ENCODE measurements around the gene TTC28. TPM values are rescaled to one million over a fixed set of nuclear protein-coding genes. Genes with fewer than 3 reads are reported as not detected.

The TTC28 gene
- total RNA-seq, 1 donor from 2014 or later, result 23.2 TPM

GRCh38 chr22:27962268-27963044, 717.2 kb downstream of the TTC28 start:
- no peak overlapping the region for H3K9ac ChIP-seq (ENCODE audit: low read length)
- DNase-seq (ENCODE audit: low read depth) (no peak), FAIRE-seq (no peak)
- no peaks in the 10 kb centered on the region for H3K36me3 Mint-ChIP-seq (ENCODE audit: low read depth, unreplicated experiment)
- no peaks in the 10 kb centered on the region for H4K20me1 ChIP-seq (ENCODE audit: insufficient read depth, low read length)
- no peaks in the 10 kb centered on the region for H3K79me2 ChIP-seq (ENCODE audit: insufficient read depth, low read length)
- H3K27ac Mint-ChIP-seq (ENCODE audit: unreplicated experiment), result no peak overlapping the region
- H3K9me3 ChIP-seq (ENCODE audit: insufficient read depth, low read depth, low read length), result no peaks in the 10 kb centered on the region
- H3K27me3 ChIP-seq (ENCODE audit: insufficient read depth, low read length), result no peaks in the 10 kb centered on the region
- no peaks in the 10 kb centered on the region for H3K27me3 Mint-ChIP-seq (ENCODE audit: low read depth, unreplicated experiment)
- no peak overlapping the region for H2AFZ ChIP-seq (ENCODE audit: low read depth, low read length)
- H3K9me3 Mint-ChIP-seq (ENCODE audit: unreplicated experiment), result no peaks in the 10 kb centered on the region
- H3K27ac ChIP-seq (ENCODE audit: low read depth, low read length), result no peak overlapping the region
- H3K4me3 Mint-ChIP-seq (ENCODE audit: unreplicated experiment), result no peak overlapping the region
- no peaks in the 10 kb centered on the region for H3K4me1 ChIP-seq (ENCODE audit: insufficient read depth, low read length)
- H3K4me3 ChIP-seq (ENCODE audit: insufficient read depth, low read depth, low read length), result no peak overlapping the region
- TF ChIP-seq EZH2 (IDR thresholded peaks at IDR 0.05; ENCODE audit: insufficient read depth, low read length) (no peak), CTCF (IDR thresholded peaks at IDR 0.05; ENCODE audit: insufficient read depth, low read depth, low read length) (no peak)
- H3K36me3 ChIP-seq (ENCODE audit: insufficient read depth, low read length), result no peaks in the 10 kb centered on the region
- no peak overlapping the region for H3K4me2 ChIP-seq (ENCODE audit: low read length)
- peaks cover 10% of the 10 kb centered on the region for H3K4me1 Mint-ChIP-seq (ENCODE audit: low read depth, unreplicated experiment)

GRCh38 chr22:27961680-27962079, 718.0 kb downstream of the TTC28 start:
- no peaks in the 10 kb centered on the region for H3K79me2 ChIP-seq (ENCODE audit: insufficient read depth, low read length)
- TF ChIP-seq CTCF (IDR thresholded peaks at IDR 0.05; ENCODE audit: insufficient read depth, low read depth, low read length) (no peak), EZH2 (IDR thresholded peaks at IDR 0.05; ENCODE audit: insufficient read depth, low read length) (no peak)
- FAIRE-seq, result no peak
- H3K27ac ChIP-seq (ENCODE audit: low read depth, low read length), result no peak overlapping the region
- H3K9ac ChIP-seq (ENCODE audit: low read length), result no peak overlapping the region
- no peaks in the 10 kb centered on the region for H3K4me1 ChIP-seq (ENCODE audit: insufficient read depth, low read length)
- Mint-ChIP-seq H3K27me3 (ENCODE audit: low read depth, unreplicated experiment) (no peaks in the 10 kb centered on the region), H3K27ac (ENCODE audit: unreplicated experiment) (no peak overlapping the region), H3K9me3 (ENCODE audit: unreplicated experiment) (no peaks in the 10 kb centered on the region), H3K4me1 (ENCODE audit: low read depth, unreplicated experiment) (peaks cover 10% of the 10 kb centered on the region), H3K36me3 (ENCODE audit: low read depth, unreplicated experiment) (no peaks in the 10 kb centered on the region), H3K4me3 (ENCODE audit: unreplicated experiment) (no peak overlapping the region)
- no peaks in the 10 kb centered on the region for H4K20me1 ChIP-seq (ENCODE audit: insufficient read depth, low read length)
- H3K36me3 ChIP-seq (ENCODE audit: insufficient read depth, low read length), result no peaks in the 10 kb centered on the region
- DNase-seq (ENCODE audit: low read depth), result no peak
- no peaks in the 10 kb centered on the region for H3K9me3 ChIP-seq (ENCODE audit: insufficient read depth, low read depth, low read length)
- no peak overlapping the region for H3K4me3 ChIP-seq (ENCODE audit: insufficient read depth, low read depth, low read length)
- H3K4me2 ChIP-seq (ENCODE audit: low read length), result no peak overlapping the region
- H2AFZ ChIP-seq (ENCODE audit: low read depth, low read length), result no peak overlapping the region
- no peaks in the 10 kb centered on the region for H3K27me3 ChIP-seq (ENCODE audit: insufficient read depth, low read length)

GRCh38 chr22:27961182-27961581, 718.5 kb downstream of the TTC28 start:
- H3K4me3 Mint-ChIP-seq (ENCODE audit: unreplicated experiment), result no peak overlapping the region
- no peak overlapping the region for H3K27ac Mint-ChIP-seq (ENCODE audit: unreplicated experiment)
- Histone ChIP-seq H3K9ac (ENCODE audit: low read length) (no peak overlapping the region), H3K4me1 (ENCODE audit: insufficient read depth, low read length) (no peaks in the 10 kb centered on the region), H3K27ac (ENCODE audit: low read depth, low read length) (no peak overlapping the region), H2AFZ (ENCODE audit: low read depth, low read length) (no peak overlapping the region), H3K79me2 (ENCODE audit: insufficient read depth, low read length) (no peaks in the 10 kb centered on the region), H3K27me3 (ENCODE audit: insufficient read depth, low read length) (no peaks in the 10 kb centered on the region), H3K9me3 (ENCODE audit: insufficient read depth, low read depth, low read length) (no peaks in the 10 kb centered on the region), H3K4me2 (ENCODE audit: low read length) (no peak overlapping the region), H3K4me3 (ENCODE audit: insufficient read depth, low read depth, low read length) (no peak overlapping the region), H3K36me3 (ENCODE audit: insufficient read depth, low read length) (no peaks in the 10 kb centered on the region), H4K20me1 (ENCODE audit: insufficient read depth, low read length) (no peaks in the 10 kb centered on the region)
- H3K27me3 Mint-ChIP-seq (ENCODE audit: low read depth, unreplicated experiment), result no peaks in the 10 kb centered on the region
- TF ChIP-seq CTCF (IDR thresholded peaks at IDR 0.05; ENCODE audit: insufficient read depth, low read depth, low read length) (no peak), EZH2 (IDR thresholded peaks at IDR 0.05; ENCODE audit: insufficient read depth, low read length) (no peak)
- H3K9me3 Mint-ChIP-seq (ENCODE audit: unreplicated experiment), result no peaks in the 10 kb centered on the region
- no peaks in the 10 kb centered on the region for H3K36me3 Mint-ChIP-seq (ENCODE audit: low read depth, unreplicated experiment)
- H3K4me1 Mint-ChIP-seq (ENCODE audit: low read depth, unreplicated experiment), result peaks cover 10% of the 10 kb centered on the region
- FAIRE-seq (no peak), DNase-seq (ENCODE audit: low read depth) (no peak)
